GM13976 (cell line): ENCODE results near the gene FAM184B.
A peak's percentile ranks its signal among the peaks of the same experiment; 100 is the strongest.

Experiments used
- DNase-seq: peaks from one replicate; pipeline ENCODE4 v3.0.0; 2012; ENCODE audit warnings: low spot score
- in situ Hi-C: fragments of 300-500 bp; cut with MboI; formaldehyde crosslinking; loops from one replicate; pipeline ENCODE4 v1.12.0; 2022; ENCODE audit warnings: low sequenced_read_pairs, mixed read lengths, inconsistent platforms; ENCODE audit not compliant: unreplicated experiment
- TF ChIP-seq, protein P1 (sequence below): IDR thresholded peaks from 2 replicates; pipeline ENCODE4 v1.5.1; 2012; ENCODE audit warnings: borderline replicate concordance, mild to moderate bottlenecking; ENCODE audit not compliant: insufficient read depth; ENCODE audit errors: extremely low read depth, missing control alignments, control extremely low read depth

The FAM184B gene

DNA sequence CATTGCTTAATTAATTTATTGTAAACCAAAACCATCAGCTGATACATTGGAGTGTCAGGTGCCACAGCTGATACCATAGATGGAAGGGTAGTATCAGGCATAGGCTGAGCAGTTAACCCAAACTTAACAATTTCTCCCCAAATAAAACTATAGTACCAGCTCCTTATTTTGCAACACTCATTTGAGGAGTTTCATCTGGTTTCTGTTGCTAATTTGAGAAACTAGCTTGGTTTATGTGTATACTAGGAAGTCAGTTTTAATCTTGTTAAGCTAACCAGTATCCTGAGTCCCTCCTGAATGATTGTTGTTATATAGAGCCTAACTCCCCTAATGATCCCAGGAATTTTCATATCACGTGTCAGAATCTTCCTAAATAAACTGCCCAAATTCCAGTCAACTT, 16.4 kb upstream of the FAM184B start:
- TF ChIP-seq, protein P1, sequence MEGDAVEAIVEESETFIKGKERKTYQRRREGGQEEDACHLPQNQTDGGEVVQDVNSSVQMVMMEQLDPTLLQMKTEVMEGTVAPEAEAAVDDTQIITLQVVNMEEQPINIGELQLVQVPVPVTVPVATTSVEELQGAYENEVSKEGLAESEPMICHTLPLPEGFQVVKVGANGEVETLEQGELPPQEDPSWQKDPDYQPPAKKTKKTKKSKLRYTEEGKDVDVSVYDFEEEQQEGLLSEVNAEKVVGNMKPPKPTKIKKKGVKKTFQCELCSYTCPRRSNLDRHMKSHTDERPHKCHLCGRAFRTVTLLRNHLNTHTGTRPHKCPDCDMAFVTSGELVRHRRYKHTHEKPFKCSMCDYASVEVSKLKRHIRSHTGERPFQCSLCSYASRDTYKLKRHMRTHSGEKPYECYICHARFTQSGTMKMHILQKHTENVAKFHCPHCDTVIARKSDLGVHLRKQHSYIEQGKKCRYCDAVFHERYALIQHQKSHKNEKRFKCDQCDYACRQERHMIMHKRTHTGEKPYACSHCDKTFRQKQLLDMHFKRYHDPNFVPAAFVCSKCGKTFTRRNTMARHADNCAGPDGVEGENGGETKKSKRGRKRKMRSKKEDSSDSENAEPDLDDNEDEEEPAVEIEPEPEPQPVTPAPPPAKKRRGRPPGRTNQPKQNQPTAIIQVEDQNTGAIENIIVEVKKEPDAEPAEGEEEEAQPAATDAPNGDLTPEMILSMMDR, result no peak
- in situ Hi-C loops, result no loop called here
- DNase-seq, result no peak

DNA sequence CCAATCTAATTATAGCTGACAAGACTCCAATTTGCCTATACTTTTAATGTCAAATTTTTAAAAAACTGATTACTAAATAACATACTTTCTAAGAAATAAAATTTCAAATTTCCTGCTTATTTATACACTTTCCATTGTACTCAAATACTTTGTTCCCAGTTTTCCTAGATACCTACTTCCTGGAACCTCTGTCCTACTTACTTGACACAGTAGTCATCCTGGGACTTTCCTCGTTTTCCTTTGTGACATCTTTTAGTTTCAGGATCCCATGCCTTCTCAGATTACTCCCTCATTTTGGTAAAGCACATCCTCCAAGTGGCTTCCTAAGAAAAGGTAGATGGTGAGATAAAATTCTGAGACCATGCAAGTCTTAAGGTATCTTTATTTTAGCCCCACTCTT, 13.3 kb upstream of the FAM184B start:
- TF ChIP-seq, protein P1, result no peak
- in situ Hi-C loops, result no loop called here
- DNase-seq, result no peak

DNA sequence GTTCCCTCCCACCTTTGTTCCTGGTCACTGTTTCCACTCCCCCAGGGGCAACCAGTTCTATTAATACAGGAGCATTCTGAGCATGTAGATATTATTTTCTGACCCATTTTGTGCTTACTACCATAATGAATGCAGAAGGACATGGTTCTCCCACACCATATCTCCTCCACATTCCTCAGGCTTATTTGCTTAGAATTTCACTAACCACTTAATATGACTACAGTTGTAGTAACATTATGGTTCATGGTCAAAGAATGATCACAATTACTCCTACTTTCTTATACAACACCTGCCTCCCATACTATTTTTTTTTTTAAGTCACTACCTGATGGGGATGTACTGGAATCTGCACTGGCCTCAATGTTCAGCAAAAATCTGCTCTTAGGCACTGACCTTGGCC, 7.5 kb upstream of the FAM184B start:
- TF ChIP-seq, protein P1, result no peak
- in situ Hi-C loops, result no loop called here
- DNase-seq, result no peak

DNA sequence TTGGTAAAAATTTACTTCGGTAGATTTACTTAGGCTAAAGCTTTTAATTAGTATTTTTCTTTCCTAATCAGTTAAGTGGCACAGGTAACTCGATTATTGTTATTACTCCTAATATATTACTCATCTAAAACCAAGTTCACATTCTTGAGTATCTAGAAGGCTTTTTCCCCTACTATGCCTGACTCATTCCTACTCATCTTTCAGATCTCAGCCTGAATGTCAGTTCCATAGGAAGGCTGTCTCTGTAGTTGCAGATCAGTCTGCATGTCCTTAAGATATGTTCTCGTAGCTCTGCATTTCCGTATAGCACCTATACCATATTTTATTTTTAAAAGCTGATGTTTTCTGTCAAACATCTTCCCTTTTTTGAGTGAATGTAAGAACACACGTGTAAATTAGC, 5.9 kb upstream of the FAM184B start:
- no peak for DNase-seq
- in situ Hi-C loops, result no loop called here
- TF ChIP-seq, protein P1, result no peak

DNA sequence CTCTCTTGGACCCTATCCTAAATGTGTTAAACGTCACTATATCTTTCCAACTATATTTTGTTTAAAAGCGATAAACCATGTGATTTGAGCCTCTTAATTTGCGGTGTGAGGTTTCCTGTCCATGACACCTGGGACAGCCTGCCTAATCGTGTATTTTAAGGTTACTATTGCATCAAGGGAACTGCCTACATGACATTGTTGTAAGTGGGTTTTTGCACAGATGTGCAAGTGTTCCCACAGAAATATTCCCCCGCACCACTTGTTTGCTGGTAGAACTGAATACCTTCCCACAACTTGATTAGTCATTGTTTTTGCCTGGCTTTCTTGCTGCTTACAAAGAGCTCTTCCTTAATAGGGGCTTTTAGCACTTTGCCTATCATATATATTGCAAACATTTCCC, 5.1 kb upstream of the FAM184B start:
- no peak for DNase-seq
- in situ Hi-C loops, result no loop called here
- TF ChIP-seq, protein P1, result no peak

DNA sequence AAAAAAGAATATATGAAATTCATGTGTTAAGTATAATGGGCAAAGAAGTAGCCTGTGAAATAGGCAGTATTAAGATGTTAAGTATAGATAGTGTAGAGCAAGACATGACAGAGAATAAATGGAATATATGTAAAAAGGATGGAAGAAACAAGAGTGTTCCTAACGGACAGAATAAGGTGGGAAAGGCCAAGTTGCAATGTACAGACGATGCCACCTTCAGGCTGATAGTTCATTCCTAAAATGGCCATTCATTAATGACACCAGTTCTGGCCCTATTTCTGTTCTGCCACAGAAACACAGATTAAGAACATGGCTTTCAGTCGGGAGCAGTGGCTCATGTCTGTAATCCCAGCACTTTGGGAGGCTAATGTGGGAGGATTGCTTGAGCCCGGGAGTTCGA, 4.4 kb upstream of the FAM184B start:
- TF ChIP-seq, protein P1, result no peak
- in situ Hi-C loops, result no loop called here
- no peak for DNase-seq

DNA sequence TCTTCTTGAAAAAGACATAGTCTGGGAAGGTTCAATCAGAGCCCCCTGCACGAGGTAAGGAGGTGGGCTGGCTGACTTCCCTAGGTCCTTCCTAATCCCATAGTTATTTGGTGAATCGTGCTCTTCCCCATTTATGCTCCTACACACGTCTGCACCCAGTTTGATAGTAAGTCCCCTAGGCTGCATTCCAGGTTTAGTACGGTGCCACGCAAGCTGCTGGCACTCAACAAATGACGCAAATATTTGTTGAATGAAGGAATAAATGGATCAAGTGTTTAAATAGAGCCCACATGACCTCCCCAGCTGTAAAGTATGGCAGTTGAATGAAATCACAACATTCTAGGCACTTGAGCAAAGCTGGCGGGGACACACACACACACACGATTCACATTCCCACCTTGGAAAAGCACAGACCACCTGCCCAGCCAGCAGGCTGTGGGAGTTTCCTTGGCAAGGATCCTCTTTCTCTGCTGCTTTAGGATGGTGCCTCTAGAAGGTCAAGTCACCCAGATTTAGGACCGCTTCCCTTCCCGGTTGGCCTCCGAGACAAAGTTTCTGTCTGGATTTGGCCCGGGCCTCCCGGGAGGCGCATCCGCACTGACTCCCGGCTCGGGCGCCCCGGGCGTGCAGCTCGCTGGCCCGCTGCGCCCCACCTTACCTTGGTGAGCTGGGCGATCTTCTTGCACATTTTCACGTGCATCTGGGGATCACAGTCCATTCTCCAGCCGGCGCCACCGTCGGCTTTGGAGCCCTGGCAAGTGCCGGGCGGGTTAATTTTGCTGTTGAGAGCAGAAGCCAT, 721 bp downstream of the FAM184B start:
- DNase-seq, result peak; percentile 23
- in situ Hi-C loops, result no loop called here
- TF ChIP-seq, protein P1, result no peak
